Neural progenitor cell (in vitro differentiated cells): ENCODE data around the gene RGS6. TPM values are rescaled to one million over a fixed set of nuclear protein-coding genes. Genes with fewer than 3 reads are reported as not detected.

ENCODE experiments used
- DNase-seq: peaks from one replicate; pipeline ENCODE4 v3.0.0-alpha.2; 2016; ENCODE audit warnings: low spot score
- H2AFZ ChIP-seq: fragments of 200-600 bp; sonication (generic); replicated peaks from 2 replicates; pipeline ENCODE4 v1.6.1; 2016; ENCODE audit warnings: antibody characterized with exemption
- H3F3A ChIP-seq: fragments of 200-600 bp; sonication (generic); 2 replicates; pipeline ENCODE4 v1.6.1; 2016; ENCODE audit warnings: antibody characterized with exemption, low read depth
- H3K27ac ChIP-seq: fragments of 200-600 bp; sonication (generic); 2 replicates; pipeline ENCODE4 v1.5.1; 2016; ENCODE audit warnings: mild to moderate bottlenecking
- H3K27me3 ChIP-seq: fragments of 200-600 bp; sonication (generic); 2 replicates; pipeline ENCODE4 v1.6.1; 2016; ENCODE audit warnings: mild to moderate bottlenecking, moderate library complexity
- H3K36me3 ChIP-seq: fragments of 200-600 bp; sonication (generic); 2 replicates; pipeline ENCODE4 v1.5.1; 2016
- H3K4me1 ChIP-seq: fragments of 200-600 bp; sonication (generic); 2 replicates; pipeline ENCODE4 v1.6.1; 2016; ENCODE audit warnings: mixed run types
- H3K4me2 ChIP-seq: fragments of 200-600 bp; sonication (generic); 2 replicates; pipeline ENCODE4 v1.6.1; 2016
- H3K4me3 ChIP-seq: fragments of 200-600 bp; sonication (generic); 2 replicates; pipeline ENCODE4 v1.5.1; 2016
- H3K79me2 ChIP-seq: fragments of 200-600 bp; sonication (generic); 2 replicates; pipeline ENCODE4 v1.6.1; 2016; ENCODE audit warnings: low read depth
- H3K9ac ChIP-seq: fragments of 200-600 bp; sonication (generic); 2 replicates; pipeline ENCODE4 v1.6.1; 2016
- H3K9me3 ChIP-seq: fragments of 200-600 bp; sonication (generic); 2 replicates; pipeline ENCODE4 v1.5.1; 2016; ENCODE audit warnings: low read depth
- H4K20me1 ChIP-seq: fragments of 200-600 bp; sonication (generic); 2 replicates; pipeline ENCODE4 v1.6.1; 2016; ENCODE audit warnings: low read depth
- H3K27ac Mint-ChIP-seq: 3 replicates; pipeline ENCODE4 v1.8.0; 2021; ENCODE audit warnings: mixed read lengths
- H3K27me3 Mint-ChIP-seq: 2 replicates; pipeline ENCODE4 v1.8.0; 2022; ENCODE audit warnings: low read depth, mild to moderate bottlenecking, inconsistent platforms, moderate library complexity, mixed read lengths; ENCODE audit not compliant: insufficient read depth
- H3K36me3 Mint-ChIP-seq: 3 replicates; pipeline ENCODE4 v1.8.0; 2021; ENCODE audit warnings: mixed read lengths
- H3K4me1 Mint-ChIP-seq: 3 replicates; pipeline ENCODE4 v1.8.0; 2021; ENCODE audit warnings: mixed read lengths
- H3K4me3 Mint-ChIP-seq: 3 replicates; pipeline ENCODE4 v1.8.0; 2021; ENCODE audit warnings: mild to moderate bottlenecking, moderate library complexity, mixed read lengths
- H3K9me3 Mint-ChIP-seq: 3 replicates; pipeline ENCODE4 v1.8.0; 2020; ENCODE audit warnings: mixed read lengths
- CTCF ChIP-seq: fragments of 200-600 bp; sonication (generic); IDR thresholded peaks from 2 replicates; pipeline ENCODE4 v1.5.1; 2017; ENCODE audit warnings: antibody characterized with exemption, mild to moderate bottlenecking
- EZH2 ChIP-seq: fragments of 200-600 bp; sonication (generic); IDR thresholded peaks from 2 replicates; pipeline ENCODE4 v1.6.1; 2017; ENCODE audit warnings: antibody characterized with exemption, mild to moderate bottlenecking, moderate library complexity
- EZH2phosphoT487 ChIP-seq: fragments of 200-600 bp; sonication (generic); IDR thresholded peaks from 2 replicates; pipeline ENCODE4 v1.6.1; 2017; ENCODE audit warnings: antibody characterized with exemption
- total RNA-seq: library from RNA; depleted of rRNA; stranded (reverse); fragments of >200 nt; gene quantifications from 2 replicates; pipeline ENCODE4 v1.2.3, GENCODE V29; 2015; ENCODE audit warnings: low replicate concordance

RGS6 gene
- total RNA-seq, 1 donor from 2014 or later: 0.80 TPM

- Histone ChIP-seq H3K9me3 (no peaks in the 10 kb centered on the region), H3F3A (no peaks in the 10 kb centered on the region), H4K20me1 (no peaks in the 10 kb centered on the region), H3K79me2 (no peaks in the 10 kb centered on the region), H3K9ac (no peak overlapping the region), H3K27me3 (no peaks in the 10 kb centered on the region), H3K4me1 (peaks cover 21% of the 10 kb centered on the region), H3K4me2 (peak overlapping the region; percentile 10), H3K27ac (no peak overlapping the region), H3K4me3 (no peak overlapping the region), H2AFZ (no peak overlapping the region), H3K36me3 (no peaks in the 10 kb centered on the region)
- TF ChIP-seq EZH2phosphoT487: no peak
- Mint-ChIP-seq H3K4me3 (no peak overlapping the region), H3K36me3 (no peaks in the 10 kb centered on the region), H3K4me1 (peaks cover 8% of the 10 kb centered on the region), H3K27me3 (no peaks in the 10 kb centered on the region), H3K27ac (peak overlapping the region; percentile 72), H3K9me3 (no peaks in the 10 kb centered on the region)
- peak; percentile 43 for DNase-seq
These were observed 166.0 kb downstream of the RGS6 start for GRCh38 chr14:72098210-72098609.

- Histone ChIP-seq H3K9ac (no peak overlapping the region), H3K4me1 (peaks cover 21% of the 10 kb centered on the region), H3K4me2 (no peak overlapping the region), H3F3A (no peaks in the 10 kb centered on the region), H3K79me2 (no peaks in the 10 kb centered on the region), H3K36me3 (no peaks in the 10 kb centered on the region), H3K27me3 (no peaks in the 10 kb centered on the region), H4K20me1 (no peaks in the 10 kb centered on the region), H2AFZ (no peak overlapping the region), H3K4me3 (no peak overlapping the region), H3K9me3 (no peaks in the 10 kb centered on the region), H3K27ac (no peak overlapping the region)
- no peaks in the 10 kb centered on the region for H3K27me3 Mint-ChIP-seq
- DNase-seq: no peak
- H3K4me1 Mint-ChIP-seq: peaks cover 8% of the 10 kb centered on the region
- no peak overlapping the region for H3K4me3 Mint-ChIP-seq
- no peak overlapping the region for H3K27ac Mint-ChIP-seq
- TF ChIP-seq EZH2 (no peak), CTCF (no peak), EZH2phosphoT487 (no peak)
- H3K9me3 Mint-ChIP-seq: no peaks in the 10 kb centered on the region
- no peaks in the 10 kb centered on the region for H3K36me3 Mint-ChIP-seq
These were observed 167.3 kb downstream of the RGS6 start for GRCh38 chr14:72099566-72099965.

GRCh38 chr14:72104011-72104613 is 171.9 kb downstream of the RGS6 start:
- H3K9ac ChIP-seq: no peak overlapping the region
- H3F3A ChIP-seq: no peaks in the 10 kb centered on the region
- no peak overlapping the region for H3K4me2 ChIP-seq
- no peak overlapping the region for H3K4me3 Mint-ChIP-seq
- DNase-seq: peak; percentile 45
- H3K4me3 ChIP-seq: no peak overlapping the region
- H3K9me3 ChIP-seq: no peaks in the 10 kb centered on the region
- no peaks in the 10 kb centered on the region for H3K36me3 Mint-ChIP-seq
- no peaks in the 10 kb centered on the region for H3K27me3 Mint-ChIP-seq
- no peaks in the 10 kb centered on the region for H3K9me3 Mint-ChIP-seq
- H3K4me1 ChIP-seq: no peaks in the 10 kb centered on the region
- H3K79me2 ChIP-seq: no peaks in the 10 kb centered on the region
- TF ChIP-seq CTCF (peak; percentile 83), EZH2phosphoT487 (no peak)
- H3K4me1 Mint-ChIP-seq: no peaks in the 10 kb centered on the region
- H4K20me1 ChIP-seq: no peaks in the 10 kb centered on the region
- H2AFZ ChIP-seq: no peak overlapping the region
- no peak overlapping the region for H3K27ac ChIP-seq
- no peaks in the 10 kb centered on the region for H3K36me3 ChIP-seq
- no peak overlapping the region for H3K27ac Mint-ChIP-seq
- H3K27me3 ChIP-seq: no peaks in the 10 kb centered on the region

- H3K36me3 ChIP-seq: no peaks in the 10 kb centered on the region
- no peaks in the 10 kb centered on the region for H4K20me1 ChIP-seq
- DNase-seq: no peak
- Mint-ChIP-seq H3K9me3 (peaks cover 3% of the 10 kb centered on the region), H3K4me1 (no peaks in the 10 kb centered on the region), H3K36me3 (no peaks in the 10 kb centered on the region), H3K27ac (no peak overlapping the region), H3K27me3 (no peaks in the 10 kb centered on the region), H3K4me3 (no peak overlapping the region)
- no peak overlapping the region for H3K9ac ChIP-seq
- H3K9me3 ChIP-seq: no peaks in the 10 kb centered on the region
- no peaks in the 10 kb centered on the region for H3K27me3 ChIP-seq
- TF ChIP-seq CTCF (no peak), EZH2 (no peak), EZH2phosphoT487 (no peak)
- no peak overlapping the region for H3K4me2 ChIP-seq
- no peak overlapping the region for H3K27ac ChIP-seq
- no peaks in the 10 kb centered on the region for H3K79me2 ChIP-seq
- H3F3A ChIP-seq: no peaks in the 10 kb centered on the region
- H3K4me1 ChIP-seq: peaks cover 8% of the 10 kb centered on the region
- H2AFZ ChIP-seq: no peak overlapping the region
- H3K4me3 ChIP-seq: no peak overlapping the region
These were observed 179.7 kb downstream of the RGS6 start for GRCh38 chr14:72111911-72112310.
